HEK293T (cell line): Measurements from ENCODE around the gene SCN3A.

Experiments
- FOXM1 ChIP-seq: fragments of 450-650 bp; IDR thresholded peaks from 2 replicates; pipeline ENCODE4 v1.6.1; 2017; ENCODE audit warnings: mild to moderate bottlenecking, borderline replicate concordance
- TARDBP ChIP-seq: fragments of 450-650 bp; IDR thresholded peaks from 2 replicates; pipeline ENCODE4 v1.6.1; 2016

DNA sequence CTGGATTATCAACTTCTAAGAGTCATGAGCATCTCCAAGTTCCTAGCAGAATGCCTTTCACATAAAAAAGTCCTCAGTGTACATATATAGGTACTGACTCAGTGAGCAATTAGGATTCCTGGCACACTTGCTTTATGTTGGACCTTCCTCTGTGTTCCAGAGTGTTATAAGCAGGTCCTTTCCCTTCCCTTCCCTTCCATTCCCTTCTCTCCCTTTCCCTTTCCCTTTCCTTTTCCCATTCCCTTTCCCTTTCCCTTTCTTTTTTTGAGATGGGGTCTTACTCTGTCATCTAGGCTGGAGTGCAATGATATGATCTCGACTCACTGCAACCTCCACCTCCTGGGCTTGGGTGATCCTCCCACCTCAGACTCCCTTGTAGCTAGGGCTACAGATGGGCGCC, 48.7 kb downstream of the SCN3A start:
- no peak for TF ChIP-seq FOXM1
- TF ChIP-seq TARDBP = no peak
